ENCODE measurements around the gene P4HA2.

DNA sequence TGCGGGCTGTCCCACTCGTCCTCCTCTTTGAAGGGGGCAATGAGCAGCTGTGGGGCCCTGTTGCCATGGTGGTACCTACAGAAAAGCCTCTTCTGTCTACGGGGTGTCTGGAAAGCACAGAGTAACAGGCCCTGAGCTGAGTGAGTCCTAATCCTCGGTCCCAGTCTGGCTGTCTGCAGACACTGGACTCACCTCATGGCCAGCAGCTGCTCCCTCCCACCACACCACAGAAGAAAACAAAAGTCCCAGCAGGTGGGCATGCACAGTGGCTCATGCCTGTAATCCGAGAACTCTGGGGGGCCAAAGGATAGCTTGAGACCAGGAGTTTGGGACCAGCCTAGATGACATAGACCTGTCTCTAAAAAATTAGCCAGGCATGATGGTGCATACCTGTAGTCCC lies 19.9 kb downstream of the P4HA2 start:
- TF ChIP-seq, protein P1, sequence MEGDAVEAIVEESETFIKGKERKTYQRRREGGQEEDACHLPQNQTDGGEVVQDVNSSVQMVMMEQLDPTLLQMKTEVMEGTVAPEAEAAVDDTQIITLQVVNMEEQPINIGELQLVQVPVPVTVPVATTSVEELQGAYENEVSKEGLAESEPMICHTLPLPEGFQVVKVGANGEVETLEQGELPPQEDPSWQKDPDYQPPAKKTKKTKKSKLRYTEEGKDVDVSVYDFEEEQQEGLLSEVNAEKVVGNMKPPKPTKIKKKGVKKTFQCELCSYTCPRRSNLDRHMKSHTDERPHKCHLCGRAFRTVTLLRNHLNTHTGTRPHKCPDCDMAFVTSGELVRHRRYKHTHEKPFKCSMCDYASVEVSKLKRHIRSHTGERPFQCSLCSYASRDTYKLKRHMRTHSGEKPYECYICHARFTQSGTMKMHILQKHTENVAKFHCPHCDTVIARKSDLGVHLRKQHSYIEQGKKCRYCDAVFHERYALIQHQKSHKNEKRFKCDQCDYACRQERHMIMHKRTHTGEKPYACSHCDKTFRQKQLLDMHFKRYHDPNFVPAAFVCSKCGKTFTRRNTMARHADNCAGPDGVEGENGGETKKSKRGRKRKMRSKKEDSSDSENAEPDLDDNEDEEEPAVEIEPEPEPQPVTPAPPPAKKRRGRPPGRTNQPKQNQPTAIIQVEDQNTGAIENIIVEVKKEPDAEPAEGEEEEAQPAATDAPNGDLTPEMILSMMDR (IDR thresholded peaks at IDR 0.05) = no peak
- no peak for TF ChIP-seq POLR2A (IDR thresholded peaks at IDR 0.05)

Measured in body of pancreas (tissue), 4 donors.